Measurements from ENCODE around the gene IGSF21. TPM values are rescaled to one million over a fixed set of nuclear protein-coding genes. Genes with fewer than 3 reads are reported as not detected.

The IGSF21 gene
- total RNA-seq, 2 donors from 2014 or later: 0.37 to 0.40 TPM

DNA sequence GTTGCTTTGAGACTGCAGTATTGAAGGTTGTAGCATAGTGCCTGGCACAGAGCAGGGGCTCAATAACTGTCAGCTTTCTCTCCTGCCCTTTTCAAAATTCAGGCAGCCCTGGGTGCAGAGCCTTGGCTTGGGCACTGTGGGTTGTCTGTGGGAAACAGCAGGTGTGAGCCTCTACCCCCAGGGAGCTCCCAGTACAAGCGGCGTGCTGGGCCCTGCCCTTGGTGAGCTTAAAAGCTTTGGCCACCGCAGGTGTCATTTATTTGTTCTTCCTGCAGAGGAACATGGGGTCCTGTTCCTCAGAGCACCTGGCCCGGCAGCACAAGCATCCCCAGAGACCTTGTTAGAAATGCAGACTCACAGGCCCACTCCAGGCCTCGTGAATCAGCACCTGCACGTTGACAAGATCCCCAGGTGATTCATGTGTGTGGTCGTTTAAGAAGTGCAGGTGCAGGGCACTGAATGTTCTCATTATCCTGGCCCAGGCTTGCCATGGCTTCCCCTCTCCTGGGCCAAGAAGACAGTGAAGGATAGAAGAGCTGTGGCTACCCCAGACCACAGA is 29.9 kb upstream of the IGSF21 start:
- DNase-seq: no peak
- Histone ChIP-seq H3K9ac (ENCODE audit: low read depth in 2 of 2, low read length in 2 of 2) (no peak overlapping the region), H3K4me3 (no peak overlapping the region), H3K9me3 (no peaks in the 10 kb centered on the region), H3K27ac (no peak overlapping the region), H3K36me3 (no peaks in the 10 kb centered on the region), H3K4me1 (no peaks in the 10 kb centered on the region), H3K27me3 (no peaks in the 10 kb centered on the region)
- intact Hi-C loops (cut with DNase I): no loop called here
- TF ChIP-seq CTCF (IDR thresholded peaks at IDR 0.05): no peak

GRCh38 chr1:18079941-18080735 is 27.5 kb upstream of the IGSF21 start:
- Histone ChIP-seq H3K27me3 (no peaks in the 10 kb centered on the region), H3K9ac (ENCODE audit: low read depth in 2 of 2, low read length in 2 of 2) (no peak overlapping the region), H3K9me3 (no peaks in the 10 kb centered on the region), H3K36me3 (no peaks in the 10 kb centered on the region), H3K4me3 (no peak overlapping the region), H3K4me1 (no peaks in the 10 kb centered on the region), H3K27ac (no peak overlapping the region)
- intact Hi-C loops (cut with DNase I): no loop called here
- TF ChIP-seq CTCF (IDR thresholded peaks at IDR 0.05): no peak
- no peak for DNase-seq

DNA sequence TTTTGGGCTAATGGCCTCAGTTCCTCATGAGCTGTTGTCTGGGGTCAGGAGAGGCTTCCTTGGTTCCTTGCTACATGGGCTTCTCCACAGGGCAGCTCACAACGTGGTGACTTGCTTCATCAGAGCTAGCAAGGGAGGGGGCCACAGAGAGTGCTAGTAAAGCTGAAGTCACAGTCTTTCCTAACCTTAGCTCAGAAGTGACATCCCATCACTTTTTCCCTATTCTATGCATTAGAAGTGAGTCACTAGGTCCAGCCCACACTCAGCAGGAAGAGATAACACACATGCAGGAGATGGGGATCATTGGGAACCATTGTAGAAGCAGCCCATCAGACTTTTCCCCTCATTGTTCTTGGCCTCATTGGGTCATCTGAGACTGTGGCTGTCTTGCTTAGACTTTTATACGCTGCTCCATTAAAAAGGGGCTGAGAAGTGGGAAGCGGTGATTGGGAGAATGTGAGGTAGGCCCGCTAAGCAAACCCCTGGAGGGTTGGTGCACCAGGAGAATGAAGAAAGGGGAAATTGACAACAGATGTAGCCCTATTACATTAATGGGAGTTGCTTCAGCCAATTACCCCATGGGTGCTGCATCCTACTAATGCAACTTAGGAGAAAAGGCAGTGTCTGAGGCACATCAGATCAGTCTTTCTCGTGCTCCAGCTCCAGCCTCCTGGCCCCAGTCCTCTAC is 22.1 kb upstream of the IGSF21 start:
- Histone ChIP-seq H3K27ac (no peak overlapping the region), H3K36me3 (no peaks in the 10 kb centered on the region), H3K27me3 (no peaks in the 10 kb centered on the region), H3K4me1 (no peaks in the 10 kb centered on the region), H3K4me3 (no peak overlapping the region), H3K9ac (ENCODE audit: low read depth in 2 of 2, low read length in 2 of 2) (no peak overlapping the region), H3K9me3 (no peaks in the 10 kb centered on the region)
- intact Hi-C loops (cut with DNase I): no loop called here
- DNase-seq: no peak
- TF ChIP-seq CTCF (IDR thresholded peaks at IDR 0.05): no peak

GRCh38 chr1:18088077-18088594 is 19.5 kb upstream of the IGSF21 start:
- H3K36me3 ChIP-seq: no peaks in the 10 kb centered on the region
- H3K27ac ChIP-seq: no peak overlapping the region
- no peaks in the 10 kb centered on the region for H3K9me3 ChIP-seq
- intact Hi-C loops (cut with DNase I): no loop called here
- TF ChIP-seq CTCF (IDR thresholded peaks at IDR 0.05): no peak
- no peaks in the 10 kb centered on the region for H3K27me3 ChIP-seq
- no peak overlapping the region for H3K4me3 ChIP-seq
- no peaks in the 10 kb centered on the region for H3K4me1 ChIP-seq
- H3K9ac ChIP-seq (ENCODE audit: low read depth in 2 of 2, low read length in 2 of 2): no peak overlapping the region
- DNase-seq: no peak

- no peaks in the 10 kb centered on the region for H3K4me1 ChIP-seq
- no peak for DNase-seq
- no peaks in the 10 kb centered on the region for H3K27me3 ChIP-seq
- intact Hi-C loops (cut with DNase I): no loop called here
- no peaks in the 10 kb centered on the region for H3K36me3 ChIP-seq
- H3K9ac ChIP-seq (ENCODE audit: low read depth in 2 of 2, low read length in 2 of 2): no peak overlapping the region
- H3K4me3 ChIP-seq: no peak overlapping the region
- TF ChIP-seq CTCF (IDR thresholded peaks at IDR 0.05): no peak
- H3K9me3 ChIP-seq: no peaks in the 10 kb centered on the region
- no peak overlapping the region for H3K27ac ChIP-seq
Observed at GRCh38 chr1:18089488-18089887, 18.1 kb upstream of the IGSF21 start.
